NCI-H1092 treated with DMSO at 0.1 percent for 48 hours (cell line): ENCODE data around the gene CNTN1.

ENCODE experiments used
- DNase-seq: peaks from one replicate; lab custom pipeline; 2025; lab: John Stamatoyannopoulos, UW

Gene CNTN1

DNA sequence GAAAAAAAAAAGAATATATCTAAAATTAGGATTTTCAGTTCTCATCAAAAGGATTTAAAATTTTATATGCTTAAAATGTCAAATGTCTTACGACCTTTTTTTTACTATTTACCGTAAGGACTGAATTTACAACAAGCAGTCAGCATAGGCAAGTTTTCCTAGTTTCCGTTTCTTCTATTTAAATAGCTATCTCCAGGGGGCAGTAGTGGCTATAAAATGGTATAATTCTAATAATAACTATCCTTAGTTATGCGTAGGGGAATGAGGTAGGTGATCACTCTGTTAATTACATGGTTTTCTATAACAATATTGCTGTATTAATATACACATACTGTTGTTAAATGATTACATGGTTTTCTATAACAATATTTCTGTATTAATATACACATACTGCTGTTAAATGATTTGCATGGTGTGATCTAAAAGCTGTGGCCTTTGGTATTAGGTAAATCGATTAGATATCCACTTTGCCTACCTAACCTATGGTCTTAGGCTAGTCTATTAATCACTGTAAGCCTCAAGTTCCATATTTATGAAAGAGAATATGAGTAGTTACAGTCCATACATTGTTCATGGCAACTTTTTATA is 278.2 kb downstream of the CNTN1 start:
- DNase-seq = no peak

DNA sequence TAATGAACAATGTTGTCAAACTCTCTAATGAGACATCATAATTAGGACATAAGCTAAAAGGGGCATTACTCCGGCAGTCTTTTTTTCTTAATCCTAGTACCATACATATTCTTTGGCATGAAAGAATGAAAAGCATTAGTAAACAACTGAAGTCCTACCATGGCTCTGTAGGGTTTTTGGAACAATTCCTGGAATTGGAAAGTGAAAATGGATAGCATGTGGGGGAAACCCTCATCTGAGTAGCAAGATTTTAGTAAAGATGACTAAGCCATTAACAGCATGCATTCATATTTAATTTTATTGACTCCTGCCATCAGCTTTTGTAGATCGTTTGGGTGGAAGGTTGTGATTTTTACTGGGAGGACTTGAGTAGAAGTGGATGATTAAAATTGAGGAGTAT is 279.7 kb downstream of the CNTN1 start:
- no peak for DNase-seq

DNA sequence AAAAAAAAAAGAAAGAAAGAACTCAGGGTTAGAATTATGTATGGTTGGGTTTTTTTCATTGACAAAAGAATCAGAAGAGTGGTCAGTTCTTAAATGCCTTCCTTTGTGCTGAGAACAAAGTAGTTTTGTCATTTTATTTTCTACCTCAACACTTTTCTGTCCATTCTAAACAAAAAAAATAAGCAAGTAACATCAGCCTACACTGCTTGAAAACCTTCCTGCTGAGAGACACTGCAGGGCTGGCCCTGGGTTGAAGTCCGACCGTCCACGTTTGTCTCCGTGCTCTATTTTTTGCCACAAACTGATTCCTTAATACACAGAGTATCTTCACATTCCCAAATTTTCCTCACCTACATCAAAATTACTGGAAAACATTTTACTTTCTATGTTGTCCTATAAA is 284.3 kb downstream of the CNTN1 start:
- no peak for DNase-seq

DNA sequence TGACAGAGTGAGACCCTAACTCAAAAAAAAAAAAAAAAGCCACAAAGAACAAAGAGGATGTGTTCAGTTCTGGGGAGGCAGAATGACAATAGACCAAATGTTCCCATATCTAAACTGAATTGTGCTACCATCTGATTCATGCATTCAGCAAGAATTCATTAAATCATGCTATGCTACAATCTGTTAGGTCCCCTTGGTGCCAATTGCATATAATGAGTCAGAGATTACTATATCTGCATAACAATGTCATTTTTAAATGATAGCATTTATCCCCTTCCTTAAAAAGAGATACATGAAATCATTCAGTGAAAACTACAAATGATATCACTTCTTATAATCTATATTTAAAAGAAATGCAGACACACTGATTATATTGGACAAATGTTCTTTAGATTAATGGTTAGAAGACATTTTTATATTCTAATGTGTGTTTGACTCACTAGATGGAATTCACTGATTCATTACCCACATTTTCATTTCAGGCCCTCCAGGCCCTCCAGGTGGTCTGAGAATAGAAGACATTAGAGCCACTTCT is 288.3 kb downstream of the CNTN1 start:
- no peak for DNase-seq

DNA sequence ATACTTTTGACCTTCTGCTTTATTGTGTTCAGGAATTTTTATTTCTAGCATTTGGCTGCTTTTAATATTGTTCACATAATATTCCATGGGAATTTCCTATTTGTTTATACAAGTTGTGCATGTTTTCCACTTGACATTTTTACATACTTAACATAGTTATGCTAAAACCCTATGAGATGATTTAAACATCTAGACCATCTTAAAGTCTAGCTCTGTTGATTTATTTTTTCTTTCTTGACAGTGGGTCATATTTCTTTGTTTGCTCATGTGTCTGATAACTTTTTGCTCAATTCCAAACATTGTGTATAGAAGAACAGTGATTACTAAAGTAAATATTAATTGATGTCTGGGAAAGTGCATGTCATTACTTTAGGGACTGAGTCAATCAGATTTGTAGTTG is 293.8 kb downstream of the CNTN1 start:
- no peak for DNase-seq

DNA sequence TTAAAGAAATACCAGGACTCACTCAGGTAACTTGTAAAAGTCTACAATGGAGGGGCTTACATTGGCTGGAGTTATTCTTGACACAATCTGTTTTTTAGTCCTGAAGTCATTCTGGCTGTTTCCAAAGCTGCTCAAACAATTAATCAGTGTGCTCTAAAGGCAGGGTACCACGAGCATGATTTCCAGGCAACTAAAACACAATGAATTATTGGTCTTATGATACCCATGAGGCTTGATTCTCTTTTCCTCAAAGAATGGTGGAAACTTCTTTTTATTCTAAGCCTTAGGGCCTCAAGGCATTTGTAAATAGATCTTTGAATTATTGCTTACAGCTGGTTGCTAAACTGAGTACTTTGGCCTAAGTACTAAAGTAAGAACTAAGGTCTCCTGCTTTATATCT is 296.1 kb downstream of the CNTN1 start:
- DNase-seq = no peak

DNA sequence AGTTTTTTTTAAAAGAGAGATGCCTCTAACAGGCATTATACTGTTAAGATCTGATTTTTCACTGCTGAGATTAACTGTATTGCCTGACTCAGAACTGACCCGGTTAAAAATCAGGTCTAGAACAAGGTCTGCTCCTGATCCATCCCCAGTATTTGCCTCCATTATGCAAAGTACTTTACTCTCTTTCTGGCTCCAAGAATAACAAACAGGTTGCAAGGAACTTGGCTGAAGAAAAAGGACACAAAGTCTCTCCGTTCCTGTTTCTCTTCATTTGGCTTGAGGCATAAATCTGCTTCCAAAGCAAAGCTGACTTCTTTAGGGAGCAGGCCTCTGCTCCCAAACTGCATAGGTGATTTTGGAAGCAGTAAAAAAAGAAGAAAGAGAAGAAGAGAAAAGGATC is 296.6 kb downstream of the CNTN1 start:
- DNase-seq = no peak

DNA sequence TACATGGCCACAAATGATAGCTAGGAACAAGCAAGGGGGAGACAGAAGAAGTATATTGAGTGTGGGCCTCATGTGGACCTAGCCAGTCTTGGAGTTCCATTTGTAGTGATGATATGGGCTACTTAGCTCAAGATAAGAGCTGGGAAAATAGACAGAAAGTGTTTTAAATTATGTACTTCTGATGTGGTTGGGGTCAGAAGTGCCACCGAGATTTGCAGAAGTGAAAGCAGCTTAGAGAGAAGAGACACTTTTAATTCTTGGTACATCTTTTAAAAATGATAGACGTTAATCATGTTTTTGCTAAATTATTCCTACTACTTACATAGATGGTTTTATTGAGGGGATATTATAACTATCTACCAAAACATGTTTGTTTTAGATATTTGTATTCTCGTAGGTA is 297.5 kb downstream of the CNTN1 start:
- DNase-seq = no peak

DNA sequence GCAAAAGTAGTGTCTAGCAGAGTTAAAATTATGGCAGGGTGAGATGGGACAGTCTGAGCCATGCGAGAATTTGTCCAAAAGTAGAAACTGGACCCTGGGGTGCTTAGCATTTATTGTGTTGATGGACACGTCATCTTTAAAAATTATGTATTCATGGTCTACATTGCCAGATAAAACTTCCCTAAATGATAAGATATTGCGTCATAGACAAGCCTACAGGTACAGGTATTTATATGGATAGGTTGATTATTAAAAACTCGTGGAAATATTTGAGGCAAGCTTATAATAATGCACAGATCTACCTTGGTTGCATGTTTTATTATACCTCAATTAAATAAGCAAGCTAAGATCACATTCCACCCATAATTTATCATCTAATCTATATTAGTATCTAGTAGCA is 299.9 kb downstream of the CNTN1 start:
- no peak for DNase-seq

DNA sequence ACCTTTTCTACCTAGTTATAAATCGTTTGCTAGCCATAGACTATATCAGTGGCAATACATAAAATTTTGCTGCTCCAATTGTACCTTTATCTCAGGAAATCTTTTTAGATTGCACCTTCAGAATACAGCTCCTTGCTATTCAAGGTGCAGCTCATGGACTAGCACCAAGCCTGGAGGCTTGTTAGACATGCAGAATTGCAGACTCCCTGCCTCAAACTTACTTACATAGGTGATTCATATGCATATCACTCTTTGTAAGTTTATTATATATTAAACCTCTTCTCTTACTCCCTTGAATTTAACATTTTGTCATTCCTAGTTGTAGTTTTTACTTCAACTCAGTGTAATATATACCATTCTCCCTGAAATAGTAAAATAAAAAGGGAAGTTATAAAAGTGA is 300.4 kb downstream of the CNTN1 start:
- no peak for DNase-seq

DNA sequence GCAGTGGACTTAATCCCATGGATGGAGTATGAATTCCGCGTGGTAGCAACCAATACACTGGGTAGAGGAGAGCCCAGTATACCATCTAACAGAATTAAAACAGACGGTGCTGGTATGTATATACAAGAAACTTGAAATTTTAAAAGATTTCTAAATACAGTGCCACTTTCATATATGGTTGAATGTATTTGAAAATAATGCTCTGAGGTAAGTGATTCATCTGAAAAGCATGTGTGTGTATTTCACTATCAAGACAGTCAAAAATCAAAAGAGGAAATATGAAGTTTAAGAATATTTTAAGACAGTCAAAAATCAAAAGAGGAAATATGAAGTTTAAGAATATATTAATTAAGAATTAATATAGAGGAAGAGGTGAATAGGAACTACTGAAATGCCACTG is 300.9 kb downstream of the CNTN1 start:
- DNase-seq = no peak

DNA sequence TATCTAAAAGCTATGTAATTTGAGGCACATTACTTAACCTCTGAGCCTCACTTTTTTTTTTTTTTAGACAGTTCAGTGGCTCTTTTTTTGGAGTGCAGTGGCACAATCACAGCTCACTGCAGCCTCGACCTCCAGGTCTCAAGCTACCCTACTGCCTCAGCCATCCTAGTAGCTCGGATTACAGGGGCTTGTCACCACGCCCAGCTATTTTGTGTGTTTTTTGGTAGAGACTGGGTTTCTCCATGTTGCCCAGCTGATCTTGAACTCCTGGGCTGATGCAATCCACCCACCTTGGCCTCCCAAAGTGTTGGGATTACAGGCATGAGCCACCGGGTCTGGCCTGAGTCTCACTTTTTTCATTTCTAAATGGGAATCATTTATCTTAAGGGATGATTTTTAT is 303.9 kb downstream of the CNTN1 start:
- no peak for DNase-seq

DNA sequence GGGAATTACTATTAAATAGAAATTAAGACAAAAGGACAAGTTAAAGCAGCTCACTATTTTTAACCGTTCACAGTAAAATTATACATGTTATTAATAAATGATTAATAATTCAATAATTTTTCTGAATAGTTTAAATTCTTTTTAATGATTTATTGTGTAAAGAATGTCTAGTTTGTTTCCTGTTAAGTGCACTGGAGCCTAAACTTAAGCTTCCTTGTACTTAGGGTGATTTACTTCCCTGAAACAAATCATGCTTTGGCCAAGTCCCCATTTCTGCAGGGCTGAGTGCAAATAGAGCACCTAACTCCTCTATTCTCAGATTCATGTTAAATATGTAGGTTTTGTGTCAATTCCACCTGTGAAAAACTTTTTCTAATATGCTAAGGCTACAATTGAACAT is 307.0 kb downstream of the CNTN1 start:
- no peak for DNase-seq

DNA sequence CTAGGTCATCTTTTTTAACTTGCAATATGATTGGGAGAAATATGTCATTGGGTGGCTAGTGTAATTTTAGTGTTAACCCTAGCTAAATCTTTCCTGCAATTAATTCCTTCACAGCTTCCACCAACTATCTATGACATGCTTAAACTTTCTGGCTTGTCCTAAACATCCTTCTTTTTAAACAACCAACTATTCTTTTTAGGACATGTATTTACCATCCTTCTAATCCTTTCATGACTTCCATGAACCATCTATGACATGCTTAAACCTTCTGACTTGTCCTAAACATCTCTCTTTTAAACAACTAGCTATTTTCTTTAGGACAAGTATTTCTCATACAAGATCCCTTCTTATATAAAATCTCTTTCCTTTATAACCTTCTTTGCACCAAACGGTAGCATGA is 316.2 kb downstream of the CNTN1 start:
- DNase-seq = no peak

DNA sequence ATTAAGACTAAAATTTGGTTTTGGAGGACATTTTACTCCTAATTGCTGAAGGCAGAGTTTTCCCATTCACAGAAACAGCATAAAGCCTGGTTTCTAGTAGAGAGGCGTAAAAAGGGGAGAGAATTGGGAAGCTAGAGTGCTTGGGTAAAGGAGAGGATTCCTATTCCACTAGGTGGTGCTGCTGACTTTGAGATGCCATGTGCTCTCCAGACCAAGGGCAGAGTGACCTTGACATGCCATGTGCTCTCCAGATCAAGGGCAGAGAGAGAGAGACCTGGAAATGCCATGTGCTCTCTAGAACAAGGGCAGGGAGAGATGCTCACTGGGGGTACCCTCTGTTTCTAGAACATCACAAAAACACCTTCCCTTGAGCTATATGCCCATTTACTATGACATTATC is 319.7 kb downstream of the CNTN1 start:
- no peak for DNase-seq

DNA sequence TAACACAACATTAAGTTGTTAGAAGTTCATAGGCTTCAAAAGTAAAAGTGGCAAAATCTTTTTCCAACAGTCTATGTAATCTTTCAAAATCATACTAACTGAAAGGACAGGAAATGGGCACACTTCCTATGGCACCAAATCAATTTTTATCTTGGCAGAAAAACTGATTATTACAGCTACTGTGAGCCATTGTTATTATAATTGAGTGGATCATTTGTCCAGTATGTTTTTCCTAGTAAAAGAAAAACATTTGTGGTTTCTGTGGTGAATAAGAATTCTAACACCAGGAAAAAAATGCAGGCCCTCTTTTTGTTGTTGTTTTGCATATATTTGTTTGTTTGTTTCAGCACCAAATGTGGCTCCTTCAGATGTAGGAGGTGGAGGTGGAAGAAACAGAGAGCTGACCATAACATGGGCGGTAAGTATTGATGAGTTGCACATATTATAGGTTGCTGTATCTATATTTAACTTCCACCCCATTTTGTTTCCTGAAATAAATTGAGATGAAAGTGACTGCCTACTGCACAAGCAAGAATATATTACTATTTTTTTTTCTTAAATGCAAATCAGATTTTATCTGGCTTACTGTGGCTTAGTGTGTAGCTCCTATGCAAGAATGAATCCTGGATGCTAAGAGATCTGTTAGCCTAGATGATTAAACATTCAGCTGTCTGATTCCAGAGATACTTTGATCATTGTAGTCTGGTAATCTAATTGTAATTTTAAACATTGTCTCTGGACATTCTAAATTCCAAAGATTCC is 321.8 kb downstream of the CNTN1 start:
- DNase-seq = no peak

DNA sequence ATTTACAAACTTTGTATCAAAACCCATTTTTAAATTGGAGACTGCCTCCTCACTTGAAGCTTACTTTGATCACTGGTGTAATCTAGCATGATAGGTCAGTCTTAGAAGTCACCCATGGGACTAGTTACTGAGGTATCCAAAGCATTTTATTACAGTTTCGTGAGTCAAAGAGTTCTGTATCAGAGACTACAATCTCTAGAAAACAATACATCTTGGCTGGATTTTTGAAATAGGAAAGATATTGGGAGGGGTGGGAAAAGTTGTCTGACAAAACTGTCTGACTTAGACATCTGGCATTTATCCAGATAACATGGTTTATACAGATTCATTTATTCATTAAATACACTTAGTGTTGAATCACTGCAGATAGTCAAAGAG is 322.4 kb downstream of the CNTN1 start:
- no peak for DNase-seq

DNA sequence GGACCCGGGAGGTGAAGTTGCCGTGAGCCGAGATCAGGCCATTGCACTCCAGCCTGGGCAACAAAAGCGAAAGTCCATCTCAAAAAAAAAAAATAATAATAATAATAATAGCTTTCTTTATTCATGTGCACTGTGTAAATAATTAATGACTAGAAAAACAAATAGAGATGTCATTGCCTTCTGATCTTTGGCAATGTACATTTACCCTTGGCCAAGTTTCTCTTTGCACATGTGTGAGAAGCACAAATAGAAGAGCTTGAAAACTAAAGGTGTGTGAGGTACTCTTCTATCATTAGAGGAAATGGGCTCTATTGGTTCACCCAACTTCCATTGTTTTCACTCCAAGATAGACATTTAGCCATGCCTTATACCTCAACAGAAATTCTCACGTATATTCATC is 325.8 kb downstream of the CNTN1 start:
- no peak for DNase-seq

DNA sequence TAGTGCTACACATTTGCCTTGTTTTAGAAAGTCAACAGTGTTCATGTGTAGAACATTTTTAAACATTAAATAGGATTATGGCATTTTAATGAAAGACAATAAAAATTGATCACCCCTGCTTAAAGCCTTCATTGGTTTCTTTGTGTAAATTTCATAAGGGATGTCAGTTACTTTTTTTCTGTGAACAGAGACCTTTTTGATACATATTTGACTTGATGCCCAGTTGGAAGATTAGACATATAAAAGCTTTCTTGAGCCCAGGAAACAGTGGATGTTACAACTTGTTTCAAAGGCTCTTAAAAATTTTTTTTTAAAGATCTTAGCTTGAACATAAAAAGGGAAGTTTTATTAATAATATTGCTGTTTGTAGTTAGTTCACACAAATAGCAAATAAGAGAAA is 327.2 kb downstream of the CNTN1 start:
- DNase-seq = no peak

DNA sequence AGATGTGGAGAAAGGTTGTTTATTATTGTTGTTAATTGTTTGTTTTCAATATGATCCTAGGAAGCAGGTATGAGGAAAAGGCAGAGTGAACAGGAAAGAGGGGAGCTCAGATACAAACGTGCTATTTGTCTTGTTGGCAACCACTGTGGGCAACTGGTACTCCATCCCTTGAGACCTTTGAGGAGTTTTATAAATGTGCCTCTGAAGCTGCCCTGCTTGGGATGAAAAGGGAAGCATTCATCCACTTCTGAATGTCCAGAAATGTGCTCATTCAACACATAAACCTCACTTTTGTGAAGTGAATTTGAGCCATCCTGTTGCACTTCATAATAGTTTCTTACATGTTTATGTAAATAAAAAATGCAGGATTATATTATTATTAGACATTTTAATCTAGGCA is 331.6 kb downstream of the CNTN1 start:
- DNase-seq = no peak

DNA sequence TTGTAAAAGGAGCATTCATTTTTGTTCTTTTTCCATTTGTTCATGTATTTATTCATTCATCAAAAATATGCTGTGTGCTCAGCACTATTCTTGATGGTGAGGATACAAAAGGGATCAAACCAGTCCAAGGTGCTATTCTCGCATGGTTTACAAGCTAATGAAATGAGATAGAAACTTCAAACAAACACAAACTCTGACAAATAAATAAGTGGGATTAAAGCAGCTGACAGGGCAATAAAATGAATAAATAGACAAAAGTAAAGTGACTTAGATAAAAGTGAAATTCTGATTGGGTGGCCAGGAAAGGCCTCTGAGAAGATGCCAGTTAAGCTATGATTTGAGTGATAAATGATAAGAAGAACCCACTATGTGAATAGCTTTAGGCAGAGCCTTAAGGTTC is 333.9 kb downstream of the CNTN1 start:
- no peak for DNase-seq

DNA sequence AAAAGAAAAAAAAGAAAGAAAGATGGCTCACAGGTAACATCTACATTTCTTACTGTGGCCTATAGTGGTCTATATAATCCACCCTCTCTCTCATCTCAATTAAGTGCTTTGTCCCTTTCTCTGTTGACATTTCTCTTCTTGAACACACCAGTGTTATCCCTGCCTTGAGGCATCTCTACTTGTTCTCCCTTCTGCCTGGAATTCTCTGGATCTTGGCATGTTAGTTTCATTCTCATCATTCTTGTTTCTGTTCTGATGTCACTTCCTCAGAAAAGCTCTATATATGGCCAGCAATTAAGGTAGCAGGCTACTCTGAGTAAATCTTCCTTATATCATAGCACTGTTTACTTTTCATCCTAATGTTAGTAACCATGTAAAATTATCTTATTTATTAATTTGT is 340.1 kb downstream of the CNTN1 start:
- DNase-seq = no peak

DNA sequence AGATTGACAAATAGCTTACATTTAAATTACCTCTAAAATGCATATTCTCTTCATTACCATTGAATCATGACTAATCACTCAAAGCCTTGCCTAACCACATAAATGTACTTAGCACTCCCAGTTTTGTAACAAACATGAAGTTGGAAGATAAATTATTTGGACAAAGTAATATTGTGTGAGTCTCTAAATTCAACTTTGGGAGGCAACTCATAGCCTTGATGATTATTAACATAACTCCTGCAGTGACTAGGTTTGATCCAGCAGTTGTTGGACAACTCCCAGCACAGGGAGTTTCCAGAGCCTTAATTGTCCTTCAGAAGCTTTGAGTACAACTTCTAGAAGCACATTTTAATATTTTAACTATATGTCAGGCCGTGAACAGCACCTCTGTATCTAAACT is 342.4 kb downstream of the CNTN1 start:
- DNase-seq = no peak

DNA sequence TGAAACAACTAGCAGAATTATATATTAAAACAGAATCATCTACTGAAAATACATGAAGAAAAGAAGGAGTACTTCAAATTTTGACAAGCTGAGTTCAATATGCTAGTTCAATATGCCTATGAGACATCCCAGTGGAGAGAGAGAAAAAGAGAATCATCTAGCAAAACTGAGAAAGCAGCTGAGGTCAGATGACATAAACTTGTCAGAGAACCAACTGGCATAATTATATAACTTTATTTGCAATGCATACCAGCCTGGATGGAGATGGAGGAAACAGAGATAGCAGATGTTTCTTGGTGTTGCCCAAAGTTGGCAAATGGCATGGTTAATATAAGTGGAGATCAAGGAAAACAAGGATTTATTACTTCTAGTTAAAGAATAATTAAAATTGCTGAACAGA is 347.2 kb downstream of the CNTN1 start:
- DNase-seq = no peak
